ENCODE results near the gene SPECC1.

The SPECC1 gene

GRCh38 chr17:20170085-20170484 is 160.9 kb downstream of the SPECC1 start:
- TF ChIP-seq CTCF (IDR thresholded peaks at IDR 0.05; ENCODE audit: control insufficient read depth, insufficient read depth, low read depth, low read length, missing control alignments), result no peak
- no peak overlapping the region for H3K4me3 ChIP-seq (ENCODE audit: control insufficient read depth, low read depth, low read length)
- DNase-seq (ENCODE audit: low read depth), result no peak

GRCh38 chr17:20171741-20172365 is 162.7 kb downstream of the SPECC1 start:
- no peak for TF ChIP-seq CTCF (IDR thresholded peaks at IDR 0.05; ENCODE audit: control insufficient read depth, insufficient read depth, low read depth, low read length, missing control alignments)
- DNase-seq (ENCODE audit: low read depth), result no peak
- no peak overlapping the region for H3K4me3 ChIP-seq (ENCODE audit: control insufficient read depth, low read depth, low read length)

DNA sequence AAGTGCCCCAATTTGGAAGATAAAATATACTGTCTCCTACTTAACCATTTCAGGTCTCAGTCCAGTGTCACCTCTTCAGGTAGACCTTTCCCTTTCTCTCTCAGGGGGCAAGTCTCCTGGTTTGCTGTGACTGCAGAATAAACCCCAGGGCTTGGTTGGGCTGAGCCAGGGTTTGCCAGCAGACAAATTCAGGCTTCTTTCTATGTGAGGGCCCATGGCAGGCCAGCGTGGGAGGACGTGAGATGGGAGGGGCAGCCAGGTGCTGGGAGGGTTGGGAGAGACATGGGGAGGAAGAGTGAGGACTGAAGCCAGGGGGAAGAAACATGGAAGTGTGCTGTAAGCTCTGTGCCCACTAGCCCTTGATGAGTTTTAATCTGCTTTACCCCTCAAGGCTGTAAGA is 163.2 kb downstream of the SPECC1 start:
- DNase-seq (ENCODE audit: low read depth), result no peak
- H3K4me3 ChIP-seq (ENCODE audit: control insufficient read depth, low read depth, low read length), result no peak overlapping the region
- no peak for TF ChIP-seq CTCF (IDR thresholded peaks at IDR 0.05; ENCODE audit: control insufficient read depth, insufficient read depth, low read depth, low read length, missing control alignments)

DNA sequence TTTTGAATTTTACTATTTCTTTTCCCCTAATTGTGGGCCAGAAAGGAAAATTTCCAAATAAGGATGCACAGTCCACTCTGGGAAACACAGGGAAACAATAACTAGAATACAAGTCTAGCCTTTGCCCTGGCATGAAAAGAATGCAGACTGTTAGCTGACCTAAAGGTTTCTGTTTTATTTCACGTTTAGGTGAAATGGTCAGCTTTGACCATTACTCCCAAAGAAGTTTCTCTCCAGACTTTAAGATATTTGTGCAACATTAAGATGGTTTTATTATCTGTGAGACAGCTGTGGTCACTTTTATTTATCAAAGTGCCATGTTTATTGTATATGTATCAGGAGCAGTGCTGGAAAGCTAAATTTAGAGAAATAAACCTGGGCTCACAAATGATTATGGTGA is 163.9 kb downstream of the SPECC1 start:
- H3K4me3 ChIP-seq (ENCODE audit: control insufficient read depth, low read depth, low read length), result no peak overlapping the region
- no peak for TF ChIP-seq CTCF (IDR thresholded peaks at IDR 0.05; ENCODE audit: control insufficient read depth, insufficient read depth, low read depth, low read length, missing control alignments)
- no peak for DNase-seq (ENCODE audit: low read depth)

DNA sequence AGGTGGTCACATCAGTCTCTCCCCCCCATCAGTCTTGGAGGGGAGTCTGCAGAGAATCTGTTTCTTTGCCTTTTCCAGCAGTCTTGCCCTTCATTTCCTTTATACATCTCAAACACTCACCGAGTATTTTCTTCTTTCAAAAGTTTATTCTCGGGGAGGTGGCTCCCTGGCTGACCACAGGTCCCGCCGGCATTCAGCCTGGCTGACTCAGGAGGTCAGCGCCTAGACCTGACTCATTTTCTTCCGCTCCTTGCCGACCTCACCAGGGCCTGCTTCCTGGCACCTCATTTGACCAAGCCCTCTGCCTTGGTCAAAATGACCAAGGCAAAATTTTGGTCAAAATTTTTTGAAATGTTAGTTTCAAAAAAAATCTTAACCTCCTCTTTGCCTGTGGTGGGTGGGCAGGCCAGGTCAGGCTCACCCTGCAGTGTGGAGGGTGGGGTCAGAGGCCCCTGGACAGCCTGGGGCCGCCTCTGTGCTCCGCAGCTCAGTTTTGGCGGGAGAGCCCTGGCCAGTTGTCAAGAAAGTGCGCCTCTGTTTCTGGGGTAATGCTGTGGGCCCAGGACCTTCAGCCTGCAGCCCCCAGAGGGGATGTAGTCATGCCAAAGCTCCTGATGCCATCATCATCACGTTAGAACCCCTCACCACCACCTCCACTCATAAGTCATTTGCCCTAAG is 165.6 kb downstream of the SPECC1 start:
- no peak for DNase-seq (ENCODE audit: low read depth)
- H3K4me3 ChIP-seq (ENCODE audit: control insufficient read depth, low read depth, low read length), result no peak overlapping the region; the same call in none of the 2 replicates
- no peak for TF ChIP-seq CTCF (IDR thresholded peaks at IDR 0.05; ENCODE audit: control insufficient read depth, insufficient read depth, low read depth, low read length, missing control alignments)

DNA sequence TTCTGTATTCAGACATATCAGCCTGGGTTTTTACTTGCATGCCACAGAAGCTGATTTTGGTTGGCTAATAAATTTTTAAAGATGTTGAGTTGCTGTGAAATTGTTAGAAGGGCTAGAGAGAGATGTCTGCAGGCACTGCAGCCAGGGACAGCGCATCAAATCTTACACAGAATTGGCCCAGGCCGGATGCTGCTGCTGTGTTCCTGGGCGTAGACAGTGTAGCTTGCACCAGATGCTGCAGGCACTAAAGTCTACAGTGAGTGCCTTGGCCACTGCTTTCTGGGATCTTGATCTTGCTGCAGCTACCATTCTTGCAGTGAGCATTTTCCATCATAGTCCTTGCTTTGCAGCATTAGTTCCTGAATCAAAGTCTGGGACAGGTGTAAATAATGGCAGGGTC is 169.9 kb downstream of the SPECC1 start:
- no peak for TF ChIP-seq CTCF (IDR thresholded peaks at IDR 0.05; ENCODE audit: control insufficient read depth, insufficient read depth, low read depth, low read length, missing control alignments)
- no peak for DNase-seq (ENCODE audit: low read depth)

More for the DNA sequence above, 169.9 kb downstream of the SPECC1 start:
- no peak overlapping the region for H3K4me3 ChIP-seq (ENCODE audit: control insufficient read depth, low read depth, low read length)

All from AG09309 (cell line).